H1 (cell line): ENCODE data around the gene RELCH. TPM values are rescaled to one million over a fixed set of nuclear protein-coding genes. Genes with fewer than 3 reads are reported as not detected.

Experiments used
- CTCF ChIA-PET: fragments of 300-600 bp; sonication (Branson Sonifier 250); formaldehyde crosslinking; loops from one replicate; lab custom pipeline; 2021; ENCODE audit not compliant: partially characterized antibody; lab: Charles Lee
- POLR2A ChIA-PET: fragments of 300-600 bp; sonication (Branson Sonifier 250); formaldehyde crosslinking; loops from one replicate; lab custom pipeline; 2021; ENCODE audit warnings: inconsistent platforms; ENCODE audit not compliant: partially characterized antibody; lab: Charles Lee
- DNase-seq, 2 experiments: peaks; one replicate each; pipeline versions ENCODE4 v3.0.0 to v3.0.0-alpha.2; 2010 to 2022; ENCODE audit warnings: low spot score in 2 of 2, low read depth in 1 of 2, mixed read lengths in 1 of 2
- FAIRE-seq: peaks from 2 replicates; lab custom pipeline; 2011; peaks lifted over from hg19 to GRCh38; lab: Jason Lieb, UNC
- H2AFZ ChIP-seq: 2 replicates; pipeline ENCODE4 v1.8.1; 2012; ENCODE audit warnings: low read length, inconsistent platforms
- H2AK5ac ChIP-seq: 2 replicates; pipeline ENCODE4 v1.6.1; 2013; ENCODE audit warnings: low read depth, low read length
- H2BK120ac ChIP-seq: replicated peaks from 2 replicates; pipeline ENCODE3; 2013; ENCODE audit warnings: low read depth, low read length, inconsistent platforms
- H2BK12ac ChIP-seq: 2 replicates; pipeline ENCODE4 v1.6.1; 2013; ENCODE audit warnings: low read depth, low read length
- H2BK15ac ChIP-seq: 2 replicates; pipeline ENCODE4 v1.6.1; 2013; ENCODE audit warnings: low read length
- H2BK20ac ChIP-seq: 2 replicates; pipeline ENCODE4 v1.6.1; 2013; ENCODE audit warnings: low read length
- H2BK5ac ChIP-seq: 2 replicates; pipeline ENCODE4 v1.6.1; 2013; ENCODE audit warnings: low read depth, low read length
- H3K14ac ChIP-seq: 2 replicates; pipeline ENCODE4 v1.6.1; 2013; ENCODE audit warnings: inconsistent platforms; ENCODE audit not compliant: insufficient read length
- H3K18ac ChIP-seq: 2 replicates; pipeline ENCODE4 v1.6.1; 2013; ENCODE audit warnings: low read length; ENCODE audit errors: extremely low read depth
- H3K23ac ChIP-seq: 2 replicates; pipeline ENCODE4 v1.6.1; 2013; ENCODE audit warnings: inconsistent platforms; ENCODE audit not compliant: insufficient read length
- H3K23me2 ChIP-seq: 2 replicates; pipeline ENCODE4 v1.6.1; 2013; ENCODE audit warnings: low read depth, low read length
- H3K27ac ChIP-seq: 2 replicates; pipeline ENCODE4 v1.6.1; 2011; ENCODE audit warnings: low read depth, low read length, inconsistent platforms
- H3K27me3 ChIP-seq, 4 experiments: replicated peaks in 1 of 4; 1 replicate in 1 of 4; 2 replicates in 3 of 4; pipeline versions ENCODE4 v1.6.1 to v1.8.1; 2011 to 2013; ENCODE audit warnings: low read length in 3 of 4, mild to moderate bottlenecking in 3 of 4, inconsistent platforms in 2 of 4, mixed read lengths in 2 of 4, moderate library complexity in 1 of 4; ENCODE audit not compliant: control insufficient read depth in 3 of 4, insufficient read depth in 3 of 4; ENCODE audit errors: extremely low read depth in 1 of 4
- H3K36me3 ChIP-seq, 4 experiments: 2 replicates each; pipeline versions ENCODE4 v1.6.1 to v1.8.1; 2011 to 2013; ENCODE audit warnings: mild to moderate bottlenecking in 4 of 4, low read length in 3 of 4, moderate library complexity in 2 of 4, control low read depth in 1 of 4, inconsistent platforms in 1 of 4; ENCODE audit not compliant: insufficient read depth in 4 of 4, control insufficient read depth in 2 of 4
- H3K4ac ChIP-seq: replicated peaks from 2 replicates; pipeline ENCODE3; 2013; ENCODE audit warnings: low read length, low read depth, mixed read lengths, inconsistent platforms; ENCODE audit not compliant: insufficient read length
- H3K4me1 ChIP-seq, 4 experiments: replicated peaks in 1 of 4; 1 replicate in 1 of 4; 2 replicates in 3 of 4; pipeline versions ENCODE4 v1.6.1 to v1.8.1; 2011 to 2013; ENCODE audit warnings: low read length in 3 of 4, inconsistent platforms in 2 of 4, mixed read lengths in 1 of 4; ENCODE audit not compliant: insufficient read depth in 4 of 4, control insufficient read depth in 3 of 4
- H3K4me2 ChIP-seq, 2 experiments: 2 replicates each; pipeline versions ENCODE4 v1.6.1 to v1.8.1; 2011 to 2013; ENCODE audit warnings: low read depth in 2 of 2, low read length in 2 of 2, control low read depth in 1 of 2, inconsistent platforms in 1 of 2, mild to moderate bottlenecking in 1 of 2; ENCODE audit not compliant: insufficient read depth in 1 of 2
- H3K4me3 ChIP-seq, 4 experiments: fragments of 200-600, 300-600 bp in 1 of 4; sonication (generic), shearing (Covaris generic), sonication (Bioruptor Twin) in 1 of 4; 2 replicates each; pipeline versions ENCODE4 v1.5.1 to v1.8.1; 2011 to 2016; ENCODE audit warnings: low read length in 4 of 4, low read depth in 3 of 4, control low read depth in 2 of 4, inconsistent platforms in 2 of 4, mild to moderate bottlenecking in 2 of 4, mixed read lengths in 1 of 4, moderate library complexity in 1 of 4; ENCODE audit not compliant: insufficient read depth in 2 of 4; ENCODE audit errors: extremely low read depth in 1 of 4
- H3K56ac ChIP-seq: replicated peaks from 2 replicates; pipeline ENCODE3; 2013; ENCODE audit warnings: low read depth, mild to moderate bottlenecking, mixed read lengths, low read length, inconsistent platforms; ENCODE audit not compliant: insufficient read length
- H3K79me1 ChIP-seq: 2 replicates; pipeline ENCODE4 v1.6.1; 2013; ENCODE audit warnings: low read depth, low read length, control low read depth
- H3K79me2 ChIP-seq, 2 experiments: 2 replicates each; pipeline versions ENCODE4 v1.6.1 to v1.8.1; 2012 to 2013; ENCODE audit warnings: low read length in 2 of 2, mild to moderate bottlenecking in 2 of 2, inconsistent platforms in 1 of 2; ENCODE audit not compliant: insufficient read depth in 2 of 2, control insufficient read depth in 1 of 2
- H3K9ac ChIP-seq, 4 experiments: replicated peaks in 1 of 4; 1 replicate in 1 of 4; 2 replicates in 3 of 4; pipeline versions ENCODE4 v1.6.1 to v1.8.1; 2011 to 2013; ENCODE audit warnings: low read depth in 3 of 4, low read length in 3 of 4, control low read depth in 2 of 4, mild to moderate bottlenecking in 2 of 4, moderate library complexity in 2 of 4, inconsistent platforms in 1 of 4; ENCODE audit errors: extremely low read depth in 1 of 4
- H3K9me3 ChIP-seq, 2 experiments: 2 replicates each; pipeline versions ENCODE4 v1.6.1 to v1.8.1; 2012 to 2013; ENCODE audit warnings: mild to moderate bottlenecking in 2 of 2, moderate library complexity in 2 of 2, control low read depth in 1 of 2, inconsistent platforms in 1 of 2, low read depth in 1 of 2, low read length in 1 of 2, mixed read lengths in 1 of 2; ENCODE audit not compliant: insufficient read depth in 2 of 2
- H4K20me1 ChIP-seq, 2 experiments: replicated peaks in 1 of 2; 2 replicates each; pipeline versions ENCODE3 to v1.8.1; 2011 to 2013; ENCODE audit warnings: inconsistent platforms in 2 of 2, low read length in 2 of 2, mild to moderate bottlenecking in 1 of 2; ENCODE audit not compliant: insufficient read depth in 2 of 2, control insufficient read depth in 1 of 2
- H4K5ac ChIP-seq: 2 replicates; pipeline ENCODE4 v1.6.1; 2013; ENCODE audit warnings: low read length, low read depth, mixed read lengths, inconsistent platforms; ENCODE audit not compliant: insufficient read length
- H4K8ac ChIP-seq: 2 replicates; pipeline ENCODE4 v1.8.0; 2013; ENCODE audit warnings: mild to moderate bottlenecking, moderate library complexity, low read length, inconsistent platforms; ENCODE audit not compliant: insufficient read depth; ENCODE audit errors: extremely low read depth
- H4K91ac ChIP-seq: replicated peaks from 2 replicates; pipeline ENCODE3; 2013; ENCODE audit warnings: low read length, mixed read lengths, inconsistent platforms; ENCODE audit not compliant: insufficient read length
- ASH2L ChIP-seq: fragments of 200-600, 300-600 bp; sonication (generic); IDR thresholded peaks from one replicate; pipeline ENCODE4 v1.7.1; 2017; ENCODE audit warnings: low read length
- BRCA1 ChIP-seq: IDR thresholded peaks from 2 replicates; pipeline ENCODE4 v1.6.1; 2012; ENCODE audit warnings: low read depth, low read length, improper control_type of control experiment
- EP300 ChIP-seq, 2 experiments: IDR thresholded peaks; 1 replicate in 1 of 2; 2 replicates in 1 of 2; pipeline ENCODE4 v1.6.1; 2011 to 2012; ENCODE audit warnings: low read depth in 2 of 2, low read length in 2 of 2, mild to moderate bottlenecking in 2 of 2, borderline replicate concordance in 1 of 2, inconsistent platforms in 1 of 2, moderate library complexity in 1 of 2
- NANOG ChIP-seq: IDR thresholded peaks from 2 replicates; pipeline ENCODE4 v1.6.1; 2011; ENCODE audit warnings: low read length, low read depth, mild to moderate bottlenecking, inconsistent platforms; ENCODE audit not compliant: insufficient read depth, poor library complexity, severe bottlenecking
- SP2 ChIP-seq: IDR thresholded peaks from 2 replicates; pipeline ENCODE4 v1.6.1; 2012; ENCODE audit warnings: mild to moderate bottlenecking, low read length, inconsistent platforms
- ZNF274 ChIP-seq: IDR thresholded peaks from 2 replicates; pipeline ENCODE4 v1.7.0; 2012; ENCODE audit warnings: low read length, borderline replicate concordance; ENCODE audit errors: extremely low read depth
- WGBS, 2 experiments: shearing (Covaris generic) in 1 of 2; methylation state at CpG; one replicate each; pipeline versions ENCODE4 v1.1.6 to v1.1.7; 2013 to 2015; ENCODE audit warnings: low lambda C conversion rate in 2 of 2, mixed read lengths in 2 of 2, inconsistent platforms in 1 of 2, low coverage in 1 of 2, missing lambda C conversion rate in 1 of 2; ENCODE audit not compliant: insufficient replicate concordance in 2 of 2, insufficient coverage in 1 of 2, insufficient read length in 1 of 2; ENCODE audit errors: extremely low coverage in 1 of 2, missing lambda C conversion rate in 1 of 2; 5-methylcytosine and 5-hydroxymethylcytosine counted together
- polyA plus RNA-seq, 7 experiments: library from polyadenylated mRNA; depleted of rRNA in 3 of 7; stranded (reverse) in 5 of 7; unstranded in 2 of 7; fragments of >200 nt in 5 of 7; fragments of 200-250 nt in 2 of 7; gene quantifications; 1 replicate in 5 of 7; 2 replicates in 1 of 7; 4 replicates in 1 of 7; pipeline versions ENCODE4 v1.2.1 to v1.2.3, GENCODE V29; 2011 to 2013; ENCODE audit warnings: missing spikeins in 2 of 7, mixed read lengths in 2 of 7
- total RNA-seq: library from RNA; stranded (reverse); fragmentation: NEBNext Ultra II Directional; extraction: Animal tissue kit (Norgen Biotek cat#: 25700); gene quantifications from 2 replicates; pipeline ENCODE4 v1.2.1, GENCODE V29; 2021
- TF ChIP-seq, protein P1 (sequence below): IDR thresholded peaks from 2 replicates; pipeline ENCODE4 v1.6.1; 2012; ENCODE audit warnings: inconsistent platforms

The RELCH gene
- total and polyA plus RNA-seq, 2 of the 8 experiments (the other 6 are each of a cell fraction or from before 2014, with no cell fraction given), result 7.3 to 26.9 TPM

GRCh38 chr18:62179213-62179612 is 7.8 kb upstream of the RELCH start:
- H4K5ac ChIP-seq, result no peak overlapping the region
- CTCF ChIA-PET, result no interaction called here
- no peak overlapping the region for H3K4me3 ChIP-seq
- TF ChIP-seq EP300 (IDR thresholded peaks at IDR 0.05; ENCODE audit: borderline replicate concordance in 1 of 2, low read depth in 2 of 2, low read length in 2 of 2) (no peak), SP2 (no peak), NANOG (no peak), BRCA1 (no peak), ZNF274 (no peak), ASH2L (no peak)
- TF ChIP-seq, protein P1, sequence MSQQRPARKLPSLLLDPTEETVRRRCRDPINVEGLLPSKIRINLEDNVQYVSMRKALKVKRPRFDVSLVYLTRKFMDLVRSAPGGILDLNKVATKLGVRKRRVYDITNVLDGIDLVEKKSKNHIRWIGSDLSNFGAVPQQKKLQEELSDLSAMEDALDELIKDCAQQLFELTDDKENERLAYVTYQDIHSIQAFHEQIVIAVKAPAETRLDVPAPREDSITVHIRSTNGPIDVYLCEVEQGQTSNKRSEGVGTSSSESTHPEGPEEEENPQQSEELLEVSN, result no peak

More at GRCh38 chr18:62179213-62179612, 7.8 kb upstream of the RELCH start:
- no peak overlapping the region for H4K91ac ChIP-seq
- no peak overlapping the region for H2BK5ac ChIP-seq
- H2AFZ ChIP-seq, result no peak overlapping the region
- no peaks in the 10 kb centered on the region; the same call in 1 of the 2 replicates for H3K79me1 ChIP-seq
- H2BK15ac ChIP-seq, result no peak overlapping the region
- peaks cover 0 to 1% (median 0%) of the 10 kb centered on the region in 4 experiments; a peak in 1 of 7 replicates for H3K27me3 ChIP-seq
- no peak overlapping the region for H4K8ac ChIP-seq
- H3K56ac ChIP-seq, result no peak overlapping the region
- peaks cover 3 to 4% of the 10 kb centered on the region in 2 experiments for H4K20me1 ChIP-seq
- no peak overlapping the region for H2BK20ac ChIP-seq
- H2BK12ac ChIP-seq, result no peak overlapping the region
- H2AK5ac ChIP-seq, result no peak overlapping the region
- no peak overlapping the region for H2BK120ac ChIP-seq
- H3K23me2 ChIP-seq, result no peaks in the 10 kb centered on the region
- no peaks in the 10 kb centered on the region for H3K9me3 ChIP-seq
- H3K36me3 ChIP-seq, result no peaks in the 10 kb centered on the region
- peaks cover 0 to 7% of the 10 kb centered on the region in 2 experiments; a peak in 2 of 4 replicates for H3K79me2 ChIP-seq
- H3K9ac ChIP-seq, result no peak overlapping the region
- H3K14ac ChIP-seq, result no peak overlapping the region
- no peak overlapping the region for H3K18ac ChIP-seq
- no peak for DNase-seq
- no peak overlapping the region for H3K27ac ChIP-seq
- 86% methylated on average over 4 of the region's 4 CpGs; no CpG with 5 or more reads in 1 of the 2 experiments for WGBS, 2 experiments
- no peak overlapping the region for H3K4me2 ChIP-seq
- POLR2A ChIA-PET, result no interaction called here
- no peaks in the 10 kb centered on the region for H3K4me1 ChIP-seq
- no peak overlapping the region for H3K23ac ChIP-seq
- H3K4ac ChIP-seq, result no peak overlapping the region
- no peak for FAIRE-seq
